ENCODE results near the gene TNIP1.

The TNIP1 gene

GRCh38 chr5:151106043-151106442 lies 25.2 kb upstream of the TNIP1 start:
- DNase-seq (ENCODE audit: low read depth in 2 of 2): no peak

DNA sequence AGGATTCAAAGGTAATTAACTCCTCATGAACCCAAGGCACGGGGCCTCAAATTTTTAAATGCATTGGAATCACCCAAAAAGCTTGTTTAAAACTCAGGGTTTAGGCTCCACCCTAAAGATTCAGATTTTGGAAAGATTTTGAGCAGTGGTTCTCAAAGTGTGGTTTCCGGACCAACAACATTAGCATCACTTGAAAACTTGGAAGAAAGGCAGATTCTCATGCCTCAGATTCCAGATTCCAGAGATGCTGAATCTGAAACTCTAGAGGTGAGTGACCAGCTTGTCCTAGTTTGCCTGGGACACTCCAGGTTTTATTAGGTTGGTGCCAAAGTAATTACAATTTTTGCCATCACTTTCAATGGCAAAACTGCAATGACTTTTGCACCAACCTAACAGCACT lies 24.7 kb upstream of the TNIP1 start:
- no peak for DNase-seq (ENCODE audit: low read depth in 2 of 2)

DNA sequence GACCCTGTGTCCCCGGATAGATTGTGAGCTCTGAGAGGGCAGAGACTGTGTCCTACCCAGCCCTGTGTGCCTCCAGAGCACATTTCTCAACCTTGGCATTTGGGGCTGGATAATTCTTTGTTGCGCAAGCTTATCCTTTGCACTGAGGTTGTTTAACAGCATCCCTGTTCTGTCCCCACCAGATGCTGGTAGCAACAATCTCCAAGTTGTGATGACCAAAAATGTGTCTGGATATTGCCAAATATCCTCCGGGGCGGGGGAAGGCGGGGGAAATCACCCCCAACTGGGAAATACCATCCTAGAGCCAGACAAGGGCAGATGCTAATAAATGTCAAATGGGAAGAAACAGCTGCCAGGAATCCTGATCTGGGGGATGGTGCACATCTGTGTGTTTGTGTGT lies 24.0 kb upstream of the TNIP1 start:
- peak; percentile 80 to 81 for DNase-seq (ENCODE audit: low read depth in 2 of 2)

DNA sequence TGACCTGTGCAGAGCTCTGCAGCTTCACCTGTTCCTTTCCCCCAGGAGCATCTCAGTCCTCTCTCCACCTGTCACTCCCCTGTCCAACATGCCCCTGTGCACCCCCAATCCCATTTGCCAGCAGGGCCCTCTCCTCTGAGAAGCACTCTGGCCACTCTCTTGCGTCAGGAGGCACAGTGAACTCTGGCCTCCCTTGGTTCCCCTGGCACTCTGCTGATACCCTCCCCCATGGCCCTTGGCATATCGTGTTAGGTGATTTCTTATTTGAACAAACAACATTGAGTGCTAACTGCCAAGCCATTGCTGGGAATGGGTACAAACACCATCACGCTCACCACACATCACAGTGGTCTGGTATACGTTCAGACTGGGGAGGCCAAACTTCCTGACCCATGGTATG lies 20.9 kb upstream of the TNIP1 start:
- DNase-seq (ENCODE audit: low read depth in 2 of 2): no peak

GRCh38 chr5:151101151-151101550 lies 20.3 kb upstream of the TNIP1 start:
- no peak for DNase-seq (ENCODE audit: low read depth in 2 of 2)

DNA sequence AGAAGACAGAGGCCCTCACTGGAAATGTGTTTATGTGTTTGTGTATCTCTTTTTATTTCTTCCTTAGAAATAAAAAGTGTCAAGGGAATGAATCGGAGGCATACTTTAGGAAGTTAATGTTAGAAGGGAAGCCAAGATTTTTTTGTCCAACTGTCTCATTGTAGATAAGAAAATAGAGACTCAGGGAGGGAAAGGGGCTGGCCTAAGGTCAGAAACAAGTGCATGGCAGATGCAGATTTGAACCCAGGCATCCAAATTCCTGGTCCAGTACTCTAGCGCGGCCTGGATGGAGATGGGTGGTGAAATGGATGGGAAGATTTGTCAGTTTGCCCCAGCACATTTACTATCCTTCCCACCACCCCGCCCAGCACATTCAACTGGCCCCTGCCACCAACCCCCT lies 19.8 kb upstream of the TNIP1 start:
- no peak for DNase-seq (ENCODE audit: low read depth in 2 of 2)

GRCh38 chr5:151098768-151099121 lies 17.9 kb upstream of the TNIP1 start:
- no peak for DNase-seq (ENCODE audit: low read depth in 2 of 2)

DNA sequence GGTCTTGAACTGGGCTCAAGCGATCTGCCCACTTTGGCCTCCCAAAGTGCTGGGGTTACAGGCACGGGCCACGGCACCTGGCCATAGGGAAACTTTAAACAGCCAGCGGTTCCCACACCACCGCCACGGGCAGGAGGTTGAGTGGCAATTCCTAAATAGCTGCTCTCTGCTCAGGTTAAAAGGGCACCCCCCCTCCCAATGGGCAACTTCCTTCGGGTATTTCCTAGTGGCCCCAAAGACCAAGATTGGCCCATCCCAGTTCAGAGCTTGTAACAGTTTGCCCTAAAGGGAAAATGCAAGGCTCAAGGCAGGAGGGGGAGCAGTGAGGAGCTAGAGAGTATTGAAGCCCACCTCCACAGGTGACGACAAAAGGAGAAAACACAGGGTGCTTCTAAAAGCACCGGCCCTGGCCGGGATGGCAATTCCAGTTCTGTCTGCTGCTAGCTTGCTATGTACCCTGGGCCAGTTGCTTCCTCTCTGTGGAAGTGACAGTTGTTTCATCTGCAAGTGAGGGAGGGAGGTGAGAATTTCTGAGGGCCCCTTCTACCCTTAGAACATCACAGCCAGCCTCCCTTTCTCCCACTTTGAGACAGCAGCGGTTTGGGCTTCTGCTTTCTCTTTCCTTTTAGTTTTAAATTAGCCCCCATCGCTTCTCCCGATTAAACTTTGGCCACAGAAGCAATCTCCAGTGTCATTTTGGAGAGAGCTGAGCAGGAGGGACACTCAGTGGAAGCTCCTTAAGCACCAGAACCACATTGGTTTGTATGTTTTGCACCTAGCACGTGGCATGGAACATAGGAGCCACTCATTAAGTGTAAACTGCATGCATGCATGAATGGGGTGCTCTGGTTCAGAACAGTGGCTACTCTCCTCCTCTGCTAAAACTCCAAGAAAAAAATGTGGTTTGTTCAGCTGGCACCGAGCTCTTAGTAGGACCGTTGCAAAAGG lies 17.3 kb upstream of the TNIP1 start:
- DNase-seq (ENCODE audit: low read depth in 2 of 2): no peak

- no peak for DNase-seq (ENCODE audit: low read depth in 2 of 2)
Measured at GRCh38 chr5:151097061-151097460, 16.2 kb upstream of the TNIP1 start.

DNA sequence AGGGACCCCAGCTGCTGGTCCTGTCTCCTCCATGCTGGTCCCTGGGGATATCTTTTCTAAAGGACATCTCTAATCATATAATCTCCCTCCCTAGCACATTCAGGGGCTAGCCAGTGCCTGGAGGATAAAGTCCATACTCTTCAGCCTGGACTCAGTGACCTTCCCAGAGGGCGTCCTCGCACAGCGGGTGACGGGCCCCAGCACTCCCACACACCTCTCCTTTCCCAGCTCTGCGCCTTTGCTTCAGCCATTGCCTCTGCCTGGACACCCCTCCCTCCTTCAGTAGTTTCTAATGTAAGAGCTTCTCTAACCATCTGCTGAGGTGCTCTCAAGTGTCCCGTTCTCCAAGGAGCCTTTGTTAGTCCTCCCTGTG lies 15.2 kb upstream of the TNIP1 start:
- no peak for DNase-seq (ENCODE audit: low read depth in 2 of 2)

GRCh38 chr5:151095341-151096000 lies 14.6 kb upstream of the TNIP1 start:
- DNase-seq (ENCODE audit: low read depth in 2 of 2): no peak

GRCh38 chr5:151094852-151095245 lies 14.0 kb upstream of the TNIP1 start:
- no peak for DNase-seq (ENCODE audit: low read depth in 2 of 2)

DNA sequence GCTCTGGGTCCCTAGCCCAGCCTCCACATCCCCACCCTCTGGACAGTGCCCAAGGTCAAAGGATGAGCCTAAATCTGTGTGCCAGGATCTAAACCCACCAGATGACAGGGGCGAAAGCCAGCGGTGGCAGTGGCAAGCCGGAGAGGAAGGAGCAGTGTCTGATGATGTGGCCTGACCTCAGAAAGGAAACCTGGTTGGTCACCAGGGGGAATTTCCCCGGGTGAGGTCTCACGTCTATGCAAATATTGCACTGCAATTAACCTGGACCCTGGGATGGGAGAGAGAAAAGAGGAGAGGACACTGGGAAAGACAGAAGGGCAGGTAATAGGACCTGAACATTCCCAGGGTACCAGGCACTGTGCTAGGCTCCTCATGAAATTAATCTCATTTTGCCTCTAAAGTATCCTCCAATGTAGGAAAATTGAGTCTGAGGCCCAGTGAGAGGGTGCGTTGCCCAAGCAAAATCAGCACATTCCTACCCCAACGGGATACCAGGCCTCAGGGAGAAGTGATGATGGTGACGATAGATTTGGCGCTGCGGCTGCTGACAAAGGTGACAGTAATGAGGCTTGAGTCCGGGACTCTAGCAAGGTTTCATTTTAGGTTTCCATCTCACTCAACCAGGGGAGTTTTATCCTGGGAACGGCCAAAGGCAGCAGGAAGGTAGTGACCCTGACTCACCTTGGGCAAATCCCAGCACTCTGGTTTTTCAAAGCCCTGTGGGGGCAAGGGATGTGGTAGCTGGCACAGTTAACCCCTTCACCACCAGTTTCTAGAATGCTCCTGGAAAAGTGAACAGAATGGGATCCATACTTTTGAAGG lies 13.4 kb upstream of the TNIP1 start:
- no peak for DNase-seq (ENCODE audit: low read depth in 2 of 2)

- peak; percentile 88 to 89 for DNase-seq (ENCODE audit: low read depth in 2 of 2)
Measured at GRCh38 chr5:151093476-151093889, 12.6 kb upstream of the TNIP1 start.

- no peak for DNase-seq (ENCODE audit: low read depth in 2 of 2)
Measured at GRCh38 chr5:151092762-151093161, 11.9 kb upstream of the TNIP1 start.

GRCh38 chr5:151089726-151090125 lies 8.9 kb upstream of the TNIP1 start:
- DNase-seq (ENCODE audit: low read depth in 2 of 2): no peak

DNA sequence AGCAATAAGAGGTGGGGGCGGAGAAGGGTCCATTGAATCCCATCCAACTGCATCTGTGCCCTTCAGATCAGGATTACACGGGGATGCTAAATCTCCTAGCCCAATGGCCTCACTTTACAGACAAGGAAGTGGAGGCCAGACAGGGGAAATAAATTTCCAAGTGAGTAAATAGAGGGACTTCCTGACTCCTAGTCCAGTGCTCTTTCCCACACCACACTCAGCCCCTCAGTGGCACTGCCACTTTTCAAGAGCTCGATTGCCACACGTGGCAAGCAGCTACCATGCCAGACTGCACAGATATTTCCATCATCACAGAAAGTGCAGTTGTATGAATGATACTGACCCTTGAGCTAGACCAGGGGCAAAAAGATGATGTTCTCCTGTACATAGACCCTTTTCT lies 8.2 kb upstream of the TNIP1 start:
- no peak for DNase-seq (ENCODE audit: low read depth in 2 of 2)

GRCh38 chr5:151087486-151087885 lies 6.7 kb upstream of the TNIP1 start:
- DNase-seq (ENCODE audit: low read depth in 2 of 2): no peak

GRCh38 chr5:151086905-151087360 lies 6.1 kb upstream of the TNIP1 start:
- no peak for DNase-seq (ENCODE audit: low read depth in 2 of 2)

DNA sequence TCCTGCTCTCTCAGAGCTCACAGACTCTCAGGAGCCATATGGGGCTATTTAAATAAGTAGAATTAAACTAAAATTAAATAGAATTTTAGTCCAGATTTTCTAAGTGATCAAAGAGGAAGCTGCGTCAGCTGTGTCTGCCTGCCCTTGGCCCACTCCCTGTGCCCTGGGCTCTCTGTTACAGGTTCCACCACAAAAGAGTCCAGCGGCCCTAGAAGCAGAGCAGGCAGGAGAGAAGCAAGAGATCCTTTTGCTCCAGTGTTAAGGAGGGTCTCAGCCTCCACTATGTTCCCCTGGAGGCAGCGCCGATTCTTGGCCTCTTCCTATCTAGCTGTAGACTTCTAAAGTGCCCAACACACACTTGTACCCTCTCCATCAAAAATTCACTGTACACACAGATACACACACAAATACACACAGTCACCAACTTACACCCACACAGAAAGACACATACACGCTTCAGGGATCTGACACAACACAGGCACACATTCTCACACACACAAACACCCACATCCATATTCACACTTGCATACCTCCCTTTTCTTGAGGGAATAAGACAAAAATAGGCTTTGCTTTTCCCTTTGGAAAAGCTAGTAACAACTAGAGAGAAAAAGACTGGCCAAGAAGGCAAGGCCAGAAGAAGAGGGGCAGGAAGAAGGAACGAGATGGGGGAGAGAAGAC lies 5.5 kb upstream of the TNIP1 start:
- DNase-seq (ENCODE audit: low read depth in 2 of 2): no peak

DNA sequence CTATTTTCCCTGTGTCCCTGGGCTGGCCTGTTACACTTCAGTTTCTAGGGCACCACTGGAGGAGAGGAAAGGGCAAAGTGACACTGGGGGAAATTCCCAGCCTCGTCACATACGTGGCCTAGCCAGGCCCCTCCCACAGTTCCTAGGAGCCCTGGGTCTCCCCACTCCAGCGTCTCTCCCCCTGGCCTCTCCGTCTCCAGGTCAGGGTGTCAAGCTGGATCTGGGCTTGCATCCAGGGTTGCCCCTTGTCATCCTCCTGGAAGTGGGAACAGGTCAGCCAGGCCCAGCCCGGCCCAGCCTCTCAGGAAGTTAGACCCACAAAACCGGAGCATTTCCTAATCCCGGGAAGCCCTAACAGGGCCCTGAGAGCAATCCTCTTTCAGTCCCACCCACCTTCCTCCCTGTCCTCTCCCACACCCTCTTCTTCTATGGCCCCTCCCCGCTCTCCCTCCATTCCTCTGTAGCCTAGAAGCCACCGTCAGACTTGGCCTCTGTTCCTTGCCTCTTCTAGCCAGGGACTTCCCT lies 4.7 kb upstream of the TNIP1 start:
- DNase-seq (ENCODE audit: low read depth in 2 of 2): no peak

GRCh38 chr5:151084363-151084762 lies 3.5 kb upstream of the TNIP1 start:
- no peak for DNase-seq (ENCODE audit: low read depth in 2 of 2)
